Endodermal cell (in vitro differentiated cells): ENCODE results near the gene ZRANB3. TPM values are rescaled to one million over a fixed set of nuclear protein-coding genes. Genes with fewer than 3 reads are reported as not detected.

ENCODE experiments used
- DNase-seq: peaks from one replicate; pipeline ENCODE4 v3.0.0-alpha.2; 2017
- H3K27ac ChIP-seq: 2 replicates; pipeline ENCODE4 v1.5.1; 2013; ENCODE audit warnings: mild to moderate bottlenecking, low read depth, low read length, moderate library complexity
- H3K27me3 ChIP-seq: 2 replicates; pipeline ENCODE4 v1.6.1; 2013; ENCODE audit warnings: mild to moderate bottlenecking, low read length, moderate library complexity; ENCODE audit not compliant: insufficient read depth, control insufficient read depth, poor library complexity, severe bottlenecking
- H3K36me3 ChIP-seq: 2 replicates; pipeline ENCODE4 v1.7.0; 2013; ENCODE audit warnings: mild to moderate bottlenecking, low read length, moderate library complexity; ENCODE audit not compliant: control insufficient read depth, insufficient read depth
- H3K4me1 ChIP-seq: one replicate; pipeline ENCODE4 v1.7.0; 2013; ENCODE audit warnings: low read length; ENCODE audit not compliant: control insufficient read depth, insufficient read depth
- H3K4me3 ChIP-seq: 2 replicates; pipeline ENCODE4 v1.5.1; 2013; ENCODE audit warnings: mild to moderate bottlenecking, low read length, moderate library complexity
- H3K9ac ChIP-seq: 2 replicates; pipeline ENCODE4 v1.6.1; 2013; ENCODE audit warnings: mild to moderate bottlenecking, low read length, moderate library complexity; ENCODE audit not compliant: poor library complexity, severe bottlenecking; ENCODE audit errors: extremely low read depth
- H3K9me3 ChIP-seq: 2 replicates; pipeline ENCODE4 v1.6.1; 2013; ENCODE audit warnings: mild to moderate bottlenecking, low read length, moderate library complexity; ENCODE audit not compliant: control insufficient read depth
- H3K27ac Mint-ChIP-seq: 2 replicates; pipeline ENCODE4 v1.8.0; 2020; ENCODE audit warnings: mixed read lengths
- H3K27me3 Mint-ChIP-seq: 2 replicates; pipeline ENCODE4 v1.8.0; 2021; ENCODE audit warnings: mild to moderate bottlenecking, mixed read lengths; ENCODE audit not compliant: insufficient read depth
- H3K36me3 Mint-ChIP-seq: 2 replicates; pipeline ENCODE4 v1.8.0; 2020; ENCODE audit warnings: low read depth, mixed read lengths
- H3K4me1 Mint-ChIP-seq: 2 replicates; pipeline ENCODE4 v1.8.0; 2020; ENCODE audit warnings: mixed read lengths
- H3K4me3 Mint-ChIP-seq: 2 replicates; pipeline ENCODE4 v1.8.0; 2020; ENCODE audit warnings: mild to moderate bottlenecking, moderate library complexity, mixed read lengths
- H3K9me3 Mint-ChIP-seq: 2 replicates; pipeline ENCODE4 v1.8.0; 2020; ENCODE audit warnings: mild to moderate bottlenecking, mixed read lengths
- CTCF ChIP-seq: fragments of 200-600 bp; sonication (generic); conservative IDR thresholded peaks from 2 replicates; pipeline ENCODE4 v1.5.0; 2021; ENCODE audit warnings: antibody characterized with exemption, mild to moderate bottlenecking
- WGBS, 2 experiments: methylation state at CpG; one replicate each; pipeline versions ENCODE4 v1.1.5 to v1.1.7; 2013; ENCODE audit warnings: missing lambda C conversion rate in 2 of 2, mixed read lengths in 1 of 2; ENCODE audit not compliant: insufficient coverage in 1 of 2, insufficient read length in 1 of 2; 5-methylcytosine and 5-hydroxymethylcytosine counted together
- total RNA-seq, 2 donors: library from RNA; stranded (reverse); fragmentation: NEBNext Ultra II Directional in 1 of 2; extraction: Animal tissue kit (Norgen Biotek cat#: 25700) in 1 of 2; gene quantifications; 2 replicates in 1 of 2; 3 replicates in 1 of 2; pipeline ENCODE4 v1.2.1, GENCODE V29; 2021

The ZRANB3 gene
- total RNA-seq, 2 donors from 2014 or later: 17.2 to 20.7 TPM

GRCh38 chr2:135144343-135144742 lies 386.7 kb downstream of the ZRANB3 start:
- Mint-ChIP-seq H3K36me3 (peaks cover 57% of the 10 kb centered on the region), H3K9me3 (peaks cover 37% of the 10 kb centered on the region), H3K4me1 (no peaks in the 10 kb centered on the region), H3K27ac (no peak overlapping the region), H3K27me3 (no peaks in the 10 kb centered on the region), H3K4me3 (no peak overlapping the region)
- no peaks in the 10 kb centered on the region for H3K27me3 ChIP-seq
- H3K27ac ChIP-seq: no peak overlapping the region
- peaks cover 47% of the 10 kb centered on the region for H3K9me3 ChIP-seq
- no peak for DNase-seq
- no peak for TF ChIP-seq CTCF
- peaks cover 2% of the 10 kb centered on the region for H3K4me1 ChIP-seq
- WGBS, 2 experiments: 95 to 100% methylated on average over 2 of the region's 2 CpGs
- no peak overlapping the region for H3K9ac ChIP-seq
- peaks cover 55% of the 10 kb centered on the region for H3K36me3 ChIP-seq
- H3K4me3 ChIP-seq: no peak overlapping the region

GRCh38 chr2:135142323-135142722 lies 388.7 kb downstream of the ZRANB3 start:
- peaks cover 68% of the 10 kb centered on the region for H3K36me3 Mint-ChIP-seq
- H3K27ac Mint-ChIP-seq: no peak overlapping the region
- H3K27me3 Mint-ChIP-seq: no peaks in the 10 kb centered on the region
- WGBS, 2 experiments: 100% methylated on average over 1 of the region's 1 CpG; no CpG with 5 or more reads in 1 of the 2 experiments
- Histone ChIP-seq H3K4me3 (peak overlapping the region; percentile 21), H3K27me3 (no peaks in the 10 kb centered on the region), H3K9me3 (peaks cover 47% of the 10 kb centered on the region), H3K27ac (no peak overlapping the region), H3K4me1 (no peaks in the 10 kb centered on the region), H3K36me3 (peaks cover 75% of the 10 kb centered on the region), H3K9ac (no peak overlapping the region)
- TF ChIP-seq CTCF: no peak
- no peak for DNase-seq
- H3K4me3 Mint-ChIP-seq: no peak overlapping the region
- H3K4me1 Mint-ChIP-seq: no peaks in the 10 kb centered on the region
- H3K9me3 Mint-ChIP-seq: peaks cover 37% of the 10 kb centered on the region

GRCh38 chr2:135140606-135141005 lies 390.4 kb downstream of the ZRANB3 start:
- peaks cover 83% of the 10 kb centered on the region for H3K36me3 Mint-ChIP-seq
- peaks cover 47% of the 10 kb centered on the region for H3K9me3 ChIP-seq
- no peak for DNase-seq
- TF ChIP-seq CTCF: no peak
- no peak overlapping the region for H3K4me3 ChIP-seq
- H3K4me1 Mint-ChIP-seq: peaks cover under 1% of the 10 kb centered on the region
- H3K27me3 ChIP-seq: no peaks in the 10 kb centered on the region
- H3K36me3 ChIP-seq: peaks cover 87% of the 10 kb centered on the region
- no peaks in the 10 kb centered on the region for H3K27me3 Mint-ChIP-seq
- H3K9ac ChIP-seq: no peak overlapping the region
- no peak overlapping the region for H3K27ac Mint-ChIP-seq
- H3K4me3 Mint-ChIP-seq: no peak overlapping the region
- H3K27ac ChIP-seq: no peak overlapping the region
- no peaks in the 10 kb centered on the region for H3K4me1 ChIP-seq
- peaks cover 37% of the 10 kb centered on the region for H3K9me3 Mint-ChIP-seq
